GM12878 (cell line): ENCODE data around the gene COL8A2. TPM values are rescaled to one million over a fixed set of nuclear protein-coding genes. Genes with fewer than 3 reads are reported as not detected.
A peak's percentile ranks its signal among the peaks of the same experiment; 100 is the strongest.

Experiments used
- BACH1 ChIP-seq: fragments of 450-650 bp; IDR thresholded peaks from 2 replicates; pipeline ENCODE4 v1.6.1; 2017; ENCODE audit warnings: mild to moderate bottlenecking, borderline replicate concordance
- JUND ChIP-seq: IDR thresholded peaks from 2 replicates; pipeline ENCODE4 v1.6.1; 2012; ENCODE audit warnings: low read depth, mild to moderate bottlenecking, low read length, improper control_type of control experiment, moderate library complexity
- KLF5 ChIP-seq: fragments of 450-650 bp; IDR thresholded peaks from 2 replicates; pipeline ENCODE4 v1.6.1; 2014; ENCODE audit warnings: mild to moderate bottlenecking; ENCODE audit not compliant: partially characterized antibody
- LARP7 ChIP-seq: fragments of 450-650 bp; IDR thresholded peaks from 2 replicates; pipeline ENCODE4 v1.6.1; 2017; ENCODE audit warnings: mild to moderate bottlenecking
- MEF2B ChIP-seq: fragments of 450-650 bp; IDR thresholded peaks from 2 replicates; pipeline ENCODE4 v1.6.1; 2018; ENCODE audit warnings: mild to moderate bottlenecking, moderate library complexity; ENCODE audit not compliant: partially characterized antibody, poor library complexity, severe bottlenecking
- POLR2AphosphoS2 ChIP-seq: IDR thresholded peaks from 2 replicates; pipeline ENCODE4 v1.6.1; 2011; ENCODE audit warnings: low read depth, mild to moderate bottlenecking, low read length, improper control_type of control experiment, moderate library complexity
- SREBF1 ChIP-seq: IDR thresholded peaks from 2 replicates; pipeline ENCODE4 v1.6.1; 2012; ENCODE audit warnings: mild to moderate bottlenecking, low read length
- STAT1 ChIP-seq: fragments of 450-650 bp; conservative IDR thresholded peaks from 2 replicates; pipeline ENCODE4 v1.6.1; 2014; ENCODE audit warnings: antibody characterized with exemption, mild to moderate bottlenecking
- TAF1 ChIP-seq: IDR thresholded peaks from 2 replicates; pipeline ENCODE4 v1.6.1; 2011; ENCODE audit warnings: mild to moderate bottlenecking, low read depth, low read length, borderline replicate concordance
- ZNF687 ChIP-seq: fragments of 450-650 bp; IDR thresholded peaks from 2 replicates; pipeline ENCODE4 v1.6.1; 2017; ENCODE audit warnings: mild to moderate bottlenecking, moderate library complexity
- polyA plus RNA-seq, 11 experiments: library from polyadenylated mRNA; depleted of rRNA in 4 of 11; unstranded in 6 of 11; stranded (reverse) in 5 of 11; fragments of >200 nt; fragmentation: Nextera tagmentation in 4 of 11; fragmentation: Illumina TruSeq in 1 of 11; extraction: Ambion mirVana in 4 of 11; extraction: Trizol in 1 of 11; gene quantifications; 1 replicate in 1 of 11; 2 replicates in 10 of 11; pipeline versions ENCODE4 v1.2.1 to v1.2.3, GENCODE V29; 2011 to 2016; ENCODE audit warnings: inconsistent platforms in 2 of 11, missing spikeins in 2 of 11, low read depth in 1 of 11
- total RNA-seq, 4 experiments: library from RNA; depleted of rRNA in 3 of 4; stranded (reverse); fragments of >200 nt in 3 of 4; fragmentation: Illumina TruSeq in 1 of 4; extraction: Trizol in 1 of 4; gene quantifications; 2 replicates each; pipeline versions ENCODE4 v1.2.1 to v1.2.3, GENCODE V29; 2013 to 2021
- TF ChIP-seq, protein P1 (sequence below): fragments of 450-650 bp; IDR thresholded peaks from 2 replicates; pipeline ENCODE4 v1.6.1; 2017; ENCODE audit warnings: antibody characterized with exemption, mild to moderate bottlenecking, moderate library complexity
- TF ChIP-seq, protein P2 (sequence below): fragments of 450-650 bp; formaldehyde crosslinking; IDR thresholded peaks from 2 replicates; pipeline ENCODE4 v1.5.0; 2022; ENCODE audit warnings: mild to moderate bottlenecking, missing genetic modification characterization
- TF ChIP-seq, protein P3 (sequence below): fragments of 450-650 bp; IDR thresholded peaks from 2 replicates; pipeline ENCODE4 v1.6.1; 2017; ENCODE audit warnings: low read depth, mild to moderate bottlenecking, moderate library complexity
- TF ChIP-seq, protein P4 (sequence below): fragments of 450-650 bp; IDR thresholded peaks from 2 replicates; pipeline ENCODE4 v1.6.1; 2016; ENCODE audit warnings: mild to moderate bottlenecking

COL8A2 gene
- total and polyA plus RNA-seq, 10 of the 15 experiments (the other 5 are each of a cell fraction or from before 2014, with no cell fraction given), result 0.01 TPM; not detected in 9

- TF ChIP-seq ZNF687 (peak; percentile 68), BACH1 (peak; percentile 50), LARP7 (peak; percentile 81), POLR2AphosphoS2 (peak; percentile 87), STAT1 (no peak), KLF5 (peak; percentile 95), JUND (peak; percentile 95), MEF2B (peak; percentile 49), TAF1 (peak; percentile 24; the same call in 1 of the 2 replicates), SREBF1 (peak; percentile 69; the same call in 1 of the 2 replicates)
- TF ChIP-seq, protein P1, sequence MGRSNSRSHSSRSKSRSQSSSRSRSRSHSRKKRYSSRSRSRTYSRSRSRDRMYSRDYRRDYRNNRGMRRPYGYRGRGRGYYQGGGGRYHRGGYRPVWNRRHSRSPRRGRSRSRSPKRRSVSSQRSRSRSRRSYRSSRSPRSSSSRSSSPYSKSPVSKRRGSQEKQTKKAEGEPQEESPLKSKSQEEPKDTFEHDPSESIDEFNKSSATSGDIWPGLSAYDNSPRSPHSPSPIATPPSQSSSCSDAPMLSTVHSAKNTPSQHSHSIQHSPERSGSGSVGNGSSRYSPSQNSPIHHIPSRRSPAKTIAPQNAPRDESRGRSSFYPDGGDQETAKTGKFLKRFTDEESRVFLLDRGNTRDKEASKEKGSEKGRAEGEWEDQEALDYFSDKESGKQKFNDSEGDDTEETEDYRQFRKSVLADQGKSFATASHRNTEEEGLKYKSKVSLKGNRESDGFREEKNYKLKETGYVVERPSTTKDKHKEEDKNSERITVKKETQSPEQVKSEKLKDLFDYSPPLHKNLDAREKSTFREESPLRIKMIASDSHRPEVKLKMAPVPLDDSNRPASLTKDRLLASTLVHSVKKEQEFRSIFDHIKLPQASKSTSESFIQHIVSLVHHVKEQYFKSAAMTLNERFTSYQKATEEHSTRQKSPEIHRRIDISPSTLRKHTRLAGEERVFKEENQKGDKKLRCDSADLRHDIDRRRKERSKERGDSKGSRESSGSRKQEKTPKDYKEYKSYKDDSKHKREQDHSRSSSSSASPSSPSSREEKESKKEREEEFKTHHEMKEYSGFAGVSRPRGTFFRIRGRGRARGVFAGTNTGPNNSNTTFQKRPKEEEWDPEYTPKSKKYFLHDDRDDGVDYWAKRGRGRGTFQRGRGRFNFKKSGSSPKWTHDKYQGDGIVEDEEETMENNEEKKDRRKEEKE, result peak; percentile 89
- TF ChIP-seq, protein P2, sequence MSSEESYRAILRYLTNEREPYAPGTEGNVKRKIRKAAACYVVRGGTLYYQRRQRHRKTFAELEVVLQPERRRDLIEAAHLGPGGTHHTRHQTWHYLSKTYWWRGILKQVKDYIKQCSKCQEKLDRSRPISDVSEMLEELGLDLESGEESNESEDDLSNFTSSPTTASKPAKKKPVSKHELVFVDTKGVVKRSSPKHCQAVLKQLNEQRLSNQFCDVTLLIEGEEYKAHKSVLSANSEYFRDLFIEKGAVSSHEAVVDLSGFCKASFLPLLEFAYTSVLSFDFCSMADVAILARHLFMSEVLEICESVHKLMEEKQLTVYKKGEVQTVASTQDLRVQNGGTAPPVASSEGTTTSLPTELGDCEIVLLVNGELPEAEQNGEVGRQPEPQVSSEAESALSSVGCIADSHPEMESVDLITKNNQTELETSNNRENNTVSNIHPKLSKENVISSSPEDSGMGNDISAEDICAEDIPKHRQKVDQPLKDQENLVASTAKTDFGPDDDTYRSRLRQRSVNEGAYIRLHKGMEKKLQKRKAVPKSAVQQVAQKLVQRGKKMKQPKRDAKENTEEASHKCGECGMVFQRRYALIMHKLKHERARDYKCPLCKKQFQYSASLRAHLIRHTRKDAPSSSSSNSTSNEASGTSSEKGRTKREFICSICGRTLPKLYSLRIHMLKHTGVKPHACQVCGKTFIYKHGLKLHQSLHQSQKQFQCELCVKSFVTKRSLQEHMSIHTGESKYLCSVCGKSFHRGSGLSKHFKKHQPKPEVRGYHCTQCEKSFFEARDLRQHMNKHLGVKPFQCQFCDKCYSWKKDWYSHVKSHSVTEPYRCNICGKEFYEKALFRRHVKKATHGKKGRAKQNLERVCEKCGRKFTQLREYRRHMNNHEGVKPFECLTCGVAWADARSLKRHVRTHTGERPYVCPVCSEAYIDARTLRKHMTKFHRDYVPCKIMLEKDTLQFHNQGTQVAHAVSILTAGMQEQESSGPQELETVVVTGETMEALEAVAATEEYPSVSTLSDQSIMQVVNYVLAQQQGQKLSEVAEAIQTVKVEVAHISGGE (CRISPR knock-in tag), result no peak
- TF ChIP-seq, protein P3, sequence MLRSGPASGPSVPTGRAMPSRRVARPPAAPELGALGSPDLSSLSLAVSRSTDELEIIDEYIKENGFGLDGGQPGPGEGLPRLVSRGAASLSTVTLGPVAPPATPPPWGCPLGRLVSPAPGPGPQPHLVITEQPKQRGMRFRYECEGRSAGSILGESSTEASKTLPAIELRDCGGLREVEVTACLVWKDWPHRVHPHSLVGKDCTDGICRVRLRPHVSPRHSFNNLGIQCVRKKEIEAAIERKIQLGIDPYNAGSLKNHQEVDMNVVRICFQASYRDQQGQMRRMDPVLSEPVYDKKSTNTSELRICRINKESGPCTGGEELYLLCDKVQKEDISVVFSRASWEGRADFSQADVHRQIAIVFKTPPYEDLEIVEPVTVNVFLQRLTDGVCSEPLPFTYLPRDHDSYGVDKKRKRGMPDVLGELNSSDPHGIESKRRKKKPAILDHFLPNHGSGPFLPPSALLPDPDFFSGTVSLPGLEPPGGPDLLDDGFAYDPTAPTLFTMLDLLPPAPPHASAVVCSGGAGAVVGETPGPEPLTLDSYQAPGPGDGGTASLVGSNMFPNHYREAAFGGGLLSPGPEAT, result peak; percentile 81; the same call in 1 of the 2 replicates
- TF ChIP-seq, protein P4, sequence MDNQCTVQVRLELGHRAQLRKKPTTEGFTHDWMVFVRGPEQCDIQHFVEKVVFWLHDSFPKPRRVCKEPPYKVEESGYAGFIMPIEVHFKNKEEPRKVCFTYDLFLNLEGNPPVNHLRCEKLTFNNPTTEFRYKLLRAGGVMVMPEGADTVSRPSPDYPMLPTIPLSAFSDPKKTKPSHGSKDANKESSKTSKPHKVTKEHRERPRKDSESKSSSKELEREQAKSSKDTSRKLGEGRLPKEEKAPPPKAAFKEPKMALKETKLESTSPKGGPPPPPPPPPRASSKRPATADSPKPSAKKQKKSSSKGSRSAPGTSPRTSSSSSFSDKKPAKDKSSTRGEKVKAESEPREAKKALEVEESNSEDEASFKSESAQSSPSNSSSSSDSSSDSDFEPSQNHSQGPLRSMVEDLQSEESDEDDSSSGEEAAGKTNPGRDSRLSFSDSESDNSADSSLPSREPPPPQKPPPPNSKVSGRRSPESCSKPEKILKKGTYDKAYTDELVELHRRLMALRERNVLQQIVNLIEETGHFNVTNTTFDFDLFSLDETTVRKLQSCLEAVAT, result peak; percentile 85
These were observed 30.6 kb upstream of the COL8A2 start, which contains the start of gene MAP7D1 (continued) for GRCh38 chr1:36155408-36156328.
